ENCODE results near the gene RAC3.

DNA sequence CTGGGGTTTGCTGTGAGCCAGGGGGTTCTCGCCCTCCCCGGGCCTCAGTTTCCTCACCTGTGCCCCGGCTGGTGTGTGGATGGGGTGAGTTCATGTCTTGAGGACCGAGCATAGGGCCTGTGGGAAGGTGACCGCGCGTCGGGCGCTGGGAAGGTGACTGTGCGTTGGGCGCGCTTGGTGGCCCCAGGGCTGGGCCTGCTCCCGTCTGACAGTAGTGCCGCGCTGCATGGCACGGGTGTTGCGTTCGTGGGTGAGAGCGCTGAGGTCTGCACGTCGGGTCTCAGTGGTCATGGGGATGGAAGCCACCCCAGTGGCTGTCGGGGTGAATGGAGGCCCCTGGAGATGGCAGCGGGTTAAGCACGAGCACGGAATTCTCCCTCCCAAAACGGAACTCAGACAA, 44.9 kb upstream of the RAC3 start:
- TF ChIP-seq CTCF (IDR thresholded peaks at IDR 0.05) (no peak), POLR2AphosphoS5 (IDR thresholded peaks at IDR 0.05) (no peak)

Measured in esophagus muscularis mucosa (tissue), 3 donors.